ENCODE measurements around the gene ENDOU. TPM values are rescaled to one million over a fixed set of nuclear protein-coding genes. Genes with fewer than 3 reads are reported as not detected.

Gene ENDOU
- total RNA-seq, 1 donor from 2014 or later: not detected

DNA sequence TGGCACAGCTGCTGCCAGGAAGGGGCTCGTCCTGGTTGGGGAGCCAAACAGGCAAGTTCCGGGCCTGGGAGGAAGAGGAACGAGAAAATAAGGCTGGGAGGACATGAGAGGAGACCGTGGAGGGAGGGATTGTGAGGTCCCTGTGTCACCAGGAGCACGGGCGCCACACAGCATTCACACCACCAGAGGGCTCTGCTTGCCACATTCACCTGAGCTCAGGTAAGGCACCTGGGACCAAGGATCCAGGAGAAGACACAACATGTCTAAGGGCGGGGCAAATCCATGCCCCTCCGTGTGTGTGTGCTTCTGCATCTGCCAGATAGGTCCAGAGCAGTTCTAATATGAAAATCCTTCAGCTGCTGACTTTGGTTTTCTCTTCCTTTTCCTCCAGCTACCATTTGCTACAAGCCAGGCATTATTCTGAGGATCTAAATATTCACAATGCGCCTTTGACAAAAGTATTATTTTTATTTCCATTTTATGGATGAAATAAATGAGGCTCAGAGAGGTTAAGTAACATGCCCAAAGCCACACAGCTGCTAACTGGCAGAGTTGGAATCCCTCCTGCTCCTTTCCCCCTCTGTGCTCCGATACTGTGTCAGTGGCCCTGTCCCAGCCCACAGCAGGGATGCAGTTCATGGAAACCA, 18.8 kb upstream of the ENDOU start:
- ATAC-seq: peak; percentile 85

DNA sequence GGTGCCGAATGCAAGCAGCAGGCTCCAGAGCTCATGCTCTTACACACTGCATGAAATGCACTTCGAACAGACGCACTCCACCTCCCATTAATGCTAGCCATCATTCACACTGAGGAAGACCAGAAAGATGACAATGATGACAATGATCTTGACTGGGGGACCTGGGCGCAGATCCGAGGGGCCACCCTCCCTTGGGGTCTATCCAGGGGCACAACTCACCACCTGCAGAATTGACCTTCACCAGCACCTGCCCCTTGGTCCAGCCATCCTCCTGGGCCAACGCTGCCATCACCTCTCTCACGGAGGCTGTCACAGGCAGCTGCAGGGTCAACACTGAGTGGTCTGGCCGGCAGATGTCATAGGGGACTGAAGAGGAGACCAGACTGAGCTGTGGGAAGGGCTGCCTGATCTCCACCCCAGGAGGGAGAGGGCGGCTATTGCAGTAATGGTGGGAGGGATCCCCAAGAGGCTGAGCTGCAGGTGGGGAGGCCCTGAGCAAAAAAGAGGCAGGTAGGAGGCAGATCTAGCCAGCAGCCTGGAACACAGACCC, 18.1 kb upstream of the ENDOU start:
- no peak for DNase-seq (ENCODE audit: low spot score)
- ATAC-seq: no peak

More for the DNA sequence above, 18.8 kb upstream of the ENDOU start:
- DNase-seq (ENCODE audit: low spot score): peak; percentile 64

DNA sequence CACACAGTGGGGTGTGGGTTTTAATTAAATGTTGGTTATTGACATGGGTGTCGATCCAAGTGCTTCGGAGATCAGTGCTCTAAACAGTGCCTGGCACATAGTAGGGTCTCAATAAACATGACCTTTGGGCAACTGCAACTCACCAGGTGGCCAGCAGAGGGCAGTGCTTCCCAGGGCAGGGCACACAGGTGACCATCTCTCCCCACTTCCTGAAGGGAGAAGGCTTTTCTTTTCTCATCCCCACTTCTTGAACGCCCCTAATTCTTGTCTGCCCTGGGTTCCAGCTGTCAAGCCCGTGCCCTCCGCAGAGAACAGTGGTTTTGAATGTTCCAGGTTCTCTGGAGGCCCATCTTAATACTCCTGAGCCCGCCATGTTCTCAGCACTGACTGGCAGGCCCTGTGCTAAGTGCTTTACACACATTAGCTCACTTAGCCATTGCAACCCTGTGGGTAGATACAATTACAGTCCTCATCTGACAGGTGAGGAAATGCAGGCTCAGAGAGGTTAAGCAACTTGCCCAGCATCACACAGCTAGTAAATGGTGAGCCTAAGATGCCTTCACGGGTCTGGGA, 17.0 kb upstream of the ENDOU start:
- ATAC-seq (peak; percentile 42), DNase-seq (ENCODE audit: low spot score) (peak; percentile 61)

DNA sequence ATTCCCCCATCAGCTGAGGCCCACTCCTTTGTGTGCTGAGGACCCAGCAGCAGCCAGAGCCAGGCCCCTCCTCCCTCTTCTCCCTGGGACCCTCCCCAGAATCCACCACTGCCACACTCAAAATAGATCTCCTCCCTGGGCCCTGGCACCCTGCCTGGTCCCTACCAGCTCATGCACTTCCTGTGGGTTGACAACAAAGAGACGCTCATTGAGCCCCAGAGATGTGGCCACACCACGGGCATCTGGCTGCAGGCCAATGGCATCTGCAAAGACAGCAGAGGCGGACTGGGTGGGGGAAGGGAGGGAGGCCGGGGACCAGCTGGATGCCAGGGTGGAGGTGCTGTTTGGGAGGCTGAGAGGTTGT, 16.0 kb upstream of the ENDOU start:
- no peak for ATAC-seq

DNA sequence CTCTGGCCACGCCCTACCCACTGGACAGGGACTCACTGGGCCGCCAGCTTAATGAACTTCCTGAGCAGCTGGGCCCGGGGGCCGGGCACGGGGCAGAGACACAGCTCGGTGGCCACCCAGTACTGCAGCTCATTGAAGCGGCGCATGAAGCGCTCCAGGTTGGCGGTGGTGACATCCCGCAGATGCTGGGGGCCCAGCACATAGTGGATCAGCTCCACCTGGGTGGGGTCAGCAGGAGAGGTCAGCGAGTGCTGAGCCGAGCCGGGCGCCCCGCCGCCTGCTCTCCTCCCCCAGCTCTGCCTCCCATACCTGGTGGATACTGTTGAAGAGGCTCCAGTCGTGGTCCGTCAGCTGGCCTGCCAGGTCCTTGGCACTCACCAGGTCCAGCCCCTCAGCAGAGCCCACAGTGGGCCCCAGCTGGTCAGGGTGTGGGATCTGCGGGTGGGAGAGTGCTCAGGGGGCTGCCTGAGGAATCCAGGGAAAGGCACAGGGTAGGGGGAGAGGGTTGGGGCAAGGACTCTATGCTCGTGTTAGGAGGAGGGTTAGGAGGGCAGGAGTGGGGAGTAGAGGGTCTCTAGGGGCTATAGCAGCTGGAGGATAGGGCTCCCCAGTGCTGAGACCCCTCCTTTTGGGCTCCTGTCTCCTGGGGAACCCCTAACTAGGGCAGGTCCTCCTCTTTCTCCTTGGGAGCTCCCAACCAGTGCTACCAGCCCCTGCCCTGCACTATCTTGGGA, 15.5 kb upstream of the ENDOU start:
- no peak for ATAC-seq

More for the DNA sequence above, 16.0 kb upstream of the ENDOU start:
- DNase-seq (ENCODE audit: low spot score): no peak

DNA sequence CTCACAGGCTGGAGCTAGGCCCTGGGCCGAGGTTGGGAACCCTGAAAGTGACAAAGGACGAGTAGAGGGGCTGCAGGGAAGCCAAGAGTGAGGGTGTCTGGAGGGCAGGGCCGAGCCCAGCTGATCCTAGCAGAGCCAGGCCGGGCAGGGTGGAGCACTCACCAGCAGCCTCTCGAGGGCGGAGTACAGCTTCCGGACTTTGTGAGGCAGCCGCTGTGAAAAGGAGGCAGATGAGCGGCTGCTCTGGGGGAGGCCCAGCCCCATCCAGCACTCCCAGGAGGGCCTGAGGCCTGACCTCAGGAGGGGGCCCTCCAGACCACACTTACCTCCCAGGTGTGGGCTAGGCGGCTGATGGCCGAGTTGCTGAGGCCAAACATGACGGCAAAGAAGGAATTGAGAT, 14.7 kb upstream of the ENDOU start:
- ATAC-seq: no peak
- DNase-seq (ENCODE audit: low spot score): no peak

More for the DNA sequence above, 15.5 kb upstream of the ENDOU start:
- DNase-seq (ENCODE audit: low spot score): no peak

DNA sequence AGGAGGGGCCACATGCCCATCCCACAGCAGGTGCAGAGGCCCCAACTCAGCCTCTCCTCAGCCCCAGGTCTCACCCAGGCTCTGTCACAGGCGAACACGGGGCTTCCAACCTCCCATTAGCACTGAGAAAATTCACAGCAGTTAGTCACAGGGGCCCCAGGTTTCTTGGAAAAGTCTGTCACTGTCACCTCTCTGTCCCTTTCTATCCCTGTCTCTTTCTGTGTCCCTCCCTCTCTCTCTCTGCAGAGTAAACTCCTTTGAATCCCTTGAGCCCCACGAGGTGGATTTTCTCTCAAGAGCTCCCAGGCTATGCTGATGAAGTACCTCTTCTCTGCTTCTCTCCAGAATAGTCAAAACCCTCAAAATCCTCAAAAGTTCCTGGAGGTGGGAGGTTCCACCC, 14.0 kb upstream of the ENDOU start:
- ATAC-seq (no peak), DNase-seq (ENCODE audit: low spot score) (no peak)

DNA sequence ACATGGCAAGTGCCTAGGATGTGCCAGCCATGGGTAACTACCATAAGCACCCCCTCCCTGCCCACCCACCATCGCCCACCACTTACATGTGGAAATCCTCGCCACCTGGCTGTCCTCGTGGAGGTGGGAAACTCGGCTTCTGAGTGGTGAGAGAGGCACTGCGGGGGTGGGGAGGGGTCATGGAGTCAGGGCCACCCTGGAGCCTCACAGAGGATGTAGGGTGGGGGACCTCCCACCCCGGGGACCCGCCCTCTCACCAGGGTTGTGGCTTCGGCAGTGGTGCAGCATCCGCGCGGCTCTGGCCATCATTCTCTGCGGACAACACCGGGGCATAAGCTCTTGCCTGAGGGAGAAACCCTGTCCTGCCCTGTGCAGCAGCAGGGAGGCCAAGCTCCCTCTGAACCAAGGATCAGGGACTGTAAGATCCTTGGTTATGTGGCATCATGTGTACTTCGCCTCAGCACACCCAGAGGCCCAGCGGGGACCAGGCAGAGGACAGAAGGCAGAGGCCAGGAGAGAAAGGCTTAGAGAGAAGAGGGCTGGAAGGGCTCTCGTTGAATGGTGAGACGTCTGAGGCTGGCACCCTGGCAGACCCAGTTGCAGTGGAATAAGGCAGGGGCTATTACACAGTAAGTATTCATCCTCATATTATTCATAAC, 12.8 kb upstream of the ENDOU start:
- DNase-seq (ENCODE audit: low spot score) (no peak), ATAC-seq (no peak)

DNA sequence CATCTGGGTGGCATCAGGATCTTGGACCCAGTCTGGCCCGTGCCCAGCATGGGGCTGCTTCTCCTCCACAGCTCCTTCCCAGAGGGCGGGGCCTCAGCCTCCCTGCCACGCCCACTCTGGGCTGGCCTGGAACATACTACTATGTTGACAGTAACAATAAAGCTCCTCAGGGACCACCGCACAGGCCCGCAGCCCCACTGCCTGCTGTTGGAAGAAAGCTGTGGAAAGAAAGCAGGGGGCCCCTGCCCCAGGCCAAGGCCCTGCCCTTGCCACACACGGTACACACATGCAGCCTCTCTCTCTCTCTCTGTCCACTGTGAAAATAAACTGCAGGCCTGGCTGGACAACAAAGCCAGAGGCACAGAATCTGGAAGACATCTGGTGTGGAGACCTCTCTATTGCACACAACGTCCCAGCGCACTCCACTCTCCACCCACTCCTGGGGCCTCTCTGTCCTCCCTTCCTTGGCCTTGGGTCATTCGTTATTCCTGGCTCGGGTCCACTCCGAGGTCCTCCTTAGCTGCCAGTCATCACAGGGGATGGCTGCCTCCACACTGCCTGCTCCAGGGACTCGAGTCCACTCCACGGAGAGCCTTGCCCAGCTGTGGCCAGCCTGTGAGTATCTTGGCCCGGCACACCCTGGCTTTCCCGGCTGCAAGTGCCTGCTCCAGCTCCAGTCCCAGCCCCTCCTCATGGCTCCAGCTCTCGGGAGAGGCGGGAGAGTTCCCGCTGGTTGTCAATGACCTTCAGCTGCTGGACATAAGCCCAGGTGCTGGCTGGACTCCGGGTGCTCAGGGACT, 11.8 kb upstream of the ENDOU start:
- DNase-seq (ENCODE audit: low spot score) (peak; percentile 91), ATAC-seq (peak; percentile 90)

DNA sequence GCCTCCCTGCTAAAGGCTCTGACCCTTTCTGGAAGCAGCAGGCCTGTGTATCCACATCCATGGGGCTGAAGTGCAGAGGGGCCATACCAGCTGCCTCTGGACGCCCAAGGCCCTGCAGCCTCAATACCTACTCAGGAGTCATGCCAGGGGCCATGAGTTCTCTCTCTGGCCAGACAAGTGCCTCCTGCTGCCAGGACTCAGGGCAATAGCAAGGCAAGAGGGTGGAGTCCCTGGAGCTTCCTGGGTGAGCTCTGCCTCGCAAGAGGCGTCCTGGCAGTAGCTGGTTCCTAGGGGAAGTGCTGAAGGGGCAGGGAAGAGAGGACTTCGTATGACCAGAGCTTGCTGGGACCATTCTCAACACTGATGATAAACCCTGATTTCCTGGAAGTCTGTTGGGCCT, 10.9 kb upstream of the ENDOU start:
- DNase-seq (ENCODE audit: low spot score) (no peak), ATAC-seq (no peak)

DNA sequence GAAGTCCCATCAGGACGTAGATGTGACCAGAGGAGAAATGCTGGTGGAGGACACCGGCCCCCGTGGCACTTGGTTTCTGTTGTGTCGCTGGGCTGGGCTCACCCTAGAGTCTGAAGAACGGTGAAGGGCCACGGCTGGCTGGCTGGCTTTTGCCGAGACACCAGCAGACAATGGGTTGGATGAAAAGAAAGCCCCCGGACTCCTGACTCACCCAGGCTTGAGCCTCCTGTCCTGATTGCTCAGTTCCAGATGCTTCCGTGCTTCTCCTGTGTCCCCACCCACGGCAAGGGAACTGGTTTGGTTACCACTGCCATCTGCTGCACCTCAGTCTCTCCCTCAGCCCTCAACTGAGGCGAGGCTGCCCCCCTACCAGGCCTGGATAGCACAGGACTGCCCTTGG, 10.4 kb upstream of the ENDOU start:
- DNase-seq (ENCODE audit: low spot score): no peak
- no peak for ATAC-seq

DNA sequence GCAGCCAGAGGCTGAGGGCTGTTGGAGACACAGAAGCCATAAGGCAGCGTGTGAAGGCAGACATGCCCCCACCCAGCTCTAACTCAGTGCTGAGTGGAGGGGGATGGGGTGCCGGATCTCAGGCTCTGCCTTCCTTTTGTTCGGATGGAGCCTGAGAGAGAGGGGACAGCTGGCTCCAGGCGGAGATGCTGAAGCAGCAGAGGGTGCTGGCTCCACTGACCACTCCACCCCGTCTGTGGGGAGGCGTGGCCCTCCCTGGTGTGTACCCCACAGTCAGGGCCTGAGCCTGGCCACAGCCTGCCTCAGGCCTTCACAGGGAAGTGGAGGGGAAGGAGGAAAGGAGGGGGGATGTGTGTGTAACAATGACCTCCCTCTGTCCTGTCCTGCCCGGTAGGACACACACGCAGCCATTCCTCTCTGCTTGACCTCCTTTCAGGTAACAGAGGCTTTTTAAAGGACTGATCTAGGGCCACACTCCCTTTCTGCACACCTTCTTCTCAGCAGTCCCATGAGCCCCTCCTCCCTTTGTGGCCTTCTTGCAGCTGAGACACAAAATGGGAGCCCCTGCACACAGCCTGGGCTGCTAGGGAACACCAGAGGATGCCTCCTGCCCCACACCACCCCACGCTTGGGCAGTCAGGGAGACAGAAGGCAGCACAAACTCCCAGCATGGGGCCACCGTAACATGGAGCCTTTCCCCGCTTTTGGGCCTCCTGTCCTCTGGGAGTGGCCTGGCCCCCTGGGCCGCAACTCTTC, 9.6 kb upstream of the ENDOU start:
- ATAC-seq (no peak), DNase-seq (ENCODE audit: low spot score) (no peak)

DNA sequence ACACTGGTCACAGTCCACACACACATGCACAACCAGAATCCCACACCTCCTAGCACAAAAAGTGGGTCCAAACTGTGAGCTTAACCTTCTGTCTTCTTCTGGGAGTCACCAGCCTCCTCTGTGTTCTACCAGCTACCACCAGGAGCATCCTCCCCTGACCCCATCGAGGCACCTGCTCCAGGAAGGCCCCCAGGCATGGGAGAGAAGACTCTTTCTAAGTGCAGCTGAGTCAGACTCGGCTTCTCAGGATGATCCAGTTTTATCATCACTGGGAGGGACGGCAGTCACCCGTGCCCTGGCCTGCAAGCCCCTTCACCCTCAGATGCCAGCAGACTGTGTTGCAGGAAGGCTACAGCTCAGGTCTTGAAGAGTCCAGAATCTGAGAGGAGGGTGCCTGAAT, 7.9 kb upstream of the ENDOU start:
- ATAC-seq (no peak), DNase-seq (ENCODE audit: low spot score) (no peak)

DNA sequence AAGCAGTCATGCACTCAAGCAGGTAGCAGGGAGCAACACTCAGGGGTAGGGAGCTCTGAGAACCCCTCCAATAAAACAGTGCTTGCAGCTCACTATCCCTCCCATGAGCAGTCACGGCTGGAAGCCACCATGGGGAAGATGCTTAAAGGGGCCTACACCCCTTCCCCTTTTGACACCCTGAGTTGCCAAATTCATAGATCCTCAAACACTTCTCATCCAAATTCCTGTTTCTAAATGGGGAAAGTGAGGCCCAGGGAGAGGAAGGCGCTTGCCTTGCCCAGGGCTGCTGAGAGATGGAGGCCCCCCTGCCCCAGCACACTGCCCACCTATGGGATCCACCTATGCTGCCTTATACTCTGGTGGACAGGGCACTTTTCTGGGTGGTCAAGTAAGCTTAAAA, 7.2 kb upstream of the ENDOU start:
- ATAC-seq: no peak
- no peak for DNase-seq (ENCODE audit: low spot score)

DNA sequence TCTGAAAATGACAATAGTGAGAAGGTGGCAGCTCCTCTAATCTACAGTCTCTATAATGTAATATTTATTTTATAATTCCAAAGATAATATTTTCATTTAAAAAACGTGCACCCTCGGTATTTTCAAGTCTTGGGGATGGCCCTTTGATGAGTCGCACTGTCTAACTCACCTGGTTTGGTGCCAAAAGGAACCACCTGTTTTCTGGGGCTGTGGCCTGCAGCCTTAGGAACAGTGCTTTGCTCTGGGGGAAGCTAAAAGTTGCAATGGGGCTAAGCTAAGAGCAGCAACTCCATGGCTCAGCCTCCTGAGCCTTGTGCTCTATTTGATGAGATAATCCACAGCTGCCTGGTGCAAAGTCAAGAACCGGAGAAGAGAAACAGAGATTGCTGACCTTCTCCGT, 6.4 kb upstream of the ENDOU start:
- no peak for ATAC-seq
- DNase-seq (ENCODE audit: low spot score): no peak

DNA sequence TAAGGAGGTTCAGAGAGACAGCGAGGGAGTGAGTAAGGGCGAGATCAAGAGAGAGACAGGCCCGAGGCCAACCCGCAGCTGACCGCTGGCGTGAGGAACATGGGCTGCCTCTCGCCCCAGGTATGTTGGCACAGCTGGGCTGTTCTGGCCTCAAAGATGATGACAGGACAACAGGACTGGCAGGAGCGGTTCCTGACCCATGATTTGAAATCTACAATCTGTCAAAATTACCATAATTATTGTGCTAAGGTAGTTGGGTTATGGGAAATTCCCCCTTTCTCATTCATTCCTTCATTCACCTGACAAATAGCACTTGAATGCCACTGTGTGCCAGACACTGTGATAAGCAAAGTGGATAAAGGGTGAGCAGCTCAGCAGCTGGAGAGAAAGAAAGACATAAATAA, 5.1 kb upstream of the ENDOU start:
- ATAC-seq: peak; percentile 60

DNA sequence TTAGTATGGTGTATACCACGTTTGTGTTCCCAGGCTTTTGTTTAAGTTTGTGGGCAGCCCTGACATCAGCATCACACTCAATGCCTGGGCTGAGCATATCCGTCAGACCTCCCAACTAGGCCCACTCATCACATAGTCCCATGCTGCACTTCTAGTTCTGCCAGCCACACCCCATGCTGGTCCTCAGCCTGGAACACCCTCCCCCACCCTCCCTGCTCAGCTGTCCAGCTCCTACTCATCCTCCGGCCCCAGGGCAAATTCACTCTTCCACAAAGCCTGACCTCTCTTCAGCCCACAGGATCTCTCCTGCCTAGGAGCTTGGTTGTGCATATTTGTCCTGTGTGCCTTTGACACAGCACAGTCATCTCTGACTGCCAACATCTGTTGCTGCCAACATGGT, 3.9 kb upstream of the ENDOU start:
- ATAC-seq: peak; percentile 63

More for the DNA sequence above, 5.1 kb upstream of the ENDOU start:
- DNase-seq (ENCODE audit: low spot score): no peak

DNA sequence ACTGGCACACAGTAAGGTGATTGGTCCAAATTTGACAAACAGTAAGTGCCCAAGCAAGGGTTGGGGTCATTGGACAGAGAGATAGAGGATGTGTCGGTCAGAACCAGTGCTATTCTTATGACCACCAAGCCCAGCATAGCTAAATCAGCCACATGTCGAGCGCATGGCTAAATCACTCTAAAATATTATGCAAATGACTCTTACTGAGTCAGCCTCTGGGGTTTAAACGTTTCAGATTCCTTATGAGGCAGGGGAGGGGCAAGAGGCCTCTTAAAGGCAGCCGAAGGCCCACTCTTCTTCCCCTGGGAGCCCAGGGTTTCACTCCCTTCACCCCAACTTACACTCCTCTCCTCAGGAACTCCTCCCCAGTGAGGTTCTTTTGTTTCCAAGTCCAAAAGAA, 603 bp upstream of the ENDOU start:
- ATAC-seq (no peak), DNase-seq (ENCODE audit: low spot score) (no peak)

More for the DNA sequence above, 3.9 kb upstream of the ENDOU start:
- no peak for DNase-seq (ENCODE audit: low spot score)

DNA sequence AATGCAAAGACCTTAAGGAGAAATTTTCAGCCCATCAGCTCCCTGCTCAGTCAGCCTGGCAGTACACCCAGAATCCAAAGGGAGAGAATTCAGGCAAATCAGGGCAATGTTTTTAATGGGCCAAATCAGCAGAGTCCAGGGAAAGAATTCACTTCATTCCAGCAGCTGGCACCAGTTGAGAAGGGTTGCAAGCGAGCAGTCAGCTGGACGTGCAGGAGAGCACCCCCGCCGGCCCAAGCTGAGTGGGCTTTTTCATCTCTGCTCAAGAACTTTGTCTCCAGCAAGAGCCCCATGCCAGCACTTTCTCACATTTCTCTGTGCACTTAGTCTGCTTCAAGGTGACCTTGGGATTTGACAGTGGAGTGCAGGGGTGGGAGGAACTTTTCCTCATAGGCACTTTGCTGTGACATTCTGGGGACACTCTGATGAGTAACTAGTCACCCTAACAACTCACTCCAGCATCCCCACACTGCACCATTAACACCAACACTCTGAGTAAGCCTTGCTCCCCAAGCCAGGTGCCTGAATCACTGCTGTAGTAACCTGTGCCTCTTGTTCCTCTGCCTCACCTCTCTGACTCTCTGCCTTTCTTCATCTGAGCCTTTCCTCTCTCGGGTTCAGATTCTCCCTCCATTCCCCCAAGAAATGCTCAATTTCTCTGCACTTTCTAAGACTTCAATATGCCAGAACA, 2.2 kb downstream of the ENDOU start:
- no peak for DNase-seq (ENCODE audit: low spot score)
- ATAC-seq: no peak

Measured in left lobe of liver (tissue), 2 donors.